ENCODE data around the gene SLC16A10. TPM values are rescaled to one million over a fixed set of nuclear protein-coding genes. Genes with fewer than 3 reads are reported as not detected.
"Not testable (repeated sequence)": the region's sequence is repeated elsewhere in the genome, so short reads cannot be mapped to it uniquely, and the experiment has no call there.

SLC16A10 gene
- polyA plus RNA-seq, 4 donors = 0.81 to 24.1 (median 4.3) TPM

GRCh38 chr6:111248789-111249188 is 161.5 kb downstream of the SLC16A10 start:
- Histone ChIP-seq H3K36me3 (ENCODE audit: control insufficient read depth in 3 of 3, insufficient read depth in 2 of 3, low read depth in 1 of 3, low read length in 3 of 3) (no peaks in the 10 kb centered on the region), H3K9me3 (ENCODE audit: control insufficient read depth in 2 of 2, insufficient read depth in 1 of 2, low read depth in 1 of 2, low read length in 1 of 2) (no peaks in the 10 kb centered on the region), H3K4me1 (ENCODE audit: control insufficient read depth in 3 of 3, insufficient read depth in 2 of 3, low read depth in 1 of 3, low read length in 2 of 3) (no peaks in the 10 kb centered on the region), H3K27ac (ENCODE audit: low read depth in 1 of 3, low read length in 2 of 3) (no peak overlapping the region), H3K27me3 (ENCODE audit: control insufficient read depth in 3 of 3, insufficient read depth in 3 of 3, low read length in 3 of 3) (no peaks in the 10 kb centered on the region), H3K4me3 (ENCODE audit: low read depth in 1 of 3, low read length in 3 of 3) (no peak overlapping the region)
- FAIRE-seq (no peak), DNase-seq (no peak)

- DNase-seq (no peak), FAIRE-seq (no peak)
- 57 to 77% (median 71%) methylated on average over 4 of the region's 4 CpGs for WGBS, 3 donors
- Histone ChIP-seq H3K27me3 (ENCODE audit: control insufficient read depth in 3 of 3, insufficient read depth in 3 of 3, low read length in 3 of 3) (peaks cover 0 to 2% (median 0%) of the 10 kb centered on the region in 3 donors), H3K4me1 (ENCODE audit: control insufficient read depth in 3 of 3, insufficient read depth in 2 of 3, low read depth in 1 of 3, low read length in 2 of 3) (no peaks in the 10 kb centered on the region), H3K9me3 (ENCODE audit: control insufficient read depth in 2 of 2, insufficient read depth in 1 of 2, low read depth in 1 of 2, low read length in 1 of 2) (no peaks in the 10 kb centered on the region), H3K4me3 (ENCODE audit: low read depth in 1 of 3, low read length in 3 of 3) (no peak overlapping the region), H3K36me3 (ENCODE audit: control insufficient read depth in 3 of 3, insufficient read depth in 2 of 3, low read depth in 1 of 3, low read length in 3 of 3) (no peaks in the 10 kb centered on the region), H3K27ac (ENCODE audit: low read depth in 1 of 3, low read length in 2 of 3) (no peak overlapping the region)
Observed at GRCh38 chr6:111250791-111251354, 163.6 kb downstream of the SLC16A10 start.

DNA sequence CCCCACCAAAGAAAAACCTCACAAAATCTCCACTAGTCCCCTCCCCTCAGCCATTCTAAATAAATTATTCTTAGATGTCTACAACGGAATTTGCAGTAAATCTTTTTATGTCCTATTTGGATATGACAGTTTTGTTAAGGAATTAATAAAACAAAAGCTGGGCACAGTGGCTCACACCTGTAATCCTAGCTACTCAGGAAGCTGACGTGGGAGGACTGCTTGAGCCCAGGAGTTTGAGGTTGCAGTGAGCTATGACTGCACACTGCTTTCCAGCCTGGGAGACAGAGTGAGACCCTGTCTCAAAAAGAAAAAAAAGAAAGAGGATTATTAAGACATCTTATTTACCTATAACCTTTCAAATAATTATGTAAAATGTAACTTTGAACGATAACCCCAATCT is 165.4 kb downstream of the SLC16A10 start:
- WGBS, 3 donors = 78 to 83% (median 82%) methylated on average over 3 of the region's 3 CpGs
- Histone ChIP-seq H3K27ac (ENCODE audit: low read depth in 1 of 3, low read length in 2 of 3) (no peak overlapping the region), H3K4me3 (ENCODE audit: low read depth in 1 of 3, low read length in 3 of 3) (no peak overlapping the region), H3K4me1 (ENCODE audit: control insufficient read depth in 3 of 3, insufficient read depth in 2 of 3, low read depth in 1 of 3, low read length in 2 of 3) (peaks cover 0 to 2% (median 0%) of the 10 kb centered on the region in 3 donors), H3K36me3 (ENCODE audit: control insufficient read depth in 3 of 3, insufficient read depth in 2 of 3, low read depth in 1 of 3, low read length in 3 of 3) (no peaks in the 10 kb centered on the region), H3K27me3 (ENCODE audit: control insufficient read depth in 3 of 3, insufficient read depth in 3 of 3, low read length in 3 of 3) (peaks cover 0 to 2% (median 0%) of the 10 kb centered on the region in 3 donors), H3K9me3 (ENCODE audit: control insufficient read depth in 2 of 2, insufficient read depth in 1 of 2, low read depth in 1 of 2, low read length in 1 of 2) (no peaks in the 10 kb centered on the region)
- DNase-seq (no peak), FAIRE-seq (no peak)

DNA sequence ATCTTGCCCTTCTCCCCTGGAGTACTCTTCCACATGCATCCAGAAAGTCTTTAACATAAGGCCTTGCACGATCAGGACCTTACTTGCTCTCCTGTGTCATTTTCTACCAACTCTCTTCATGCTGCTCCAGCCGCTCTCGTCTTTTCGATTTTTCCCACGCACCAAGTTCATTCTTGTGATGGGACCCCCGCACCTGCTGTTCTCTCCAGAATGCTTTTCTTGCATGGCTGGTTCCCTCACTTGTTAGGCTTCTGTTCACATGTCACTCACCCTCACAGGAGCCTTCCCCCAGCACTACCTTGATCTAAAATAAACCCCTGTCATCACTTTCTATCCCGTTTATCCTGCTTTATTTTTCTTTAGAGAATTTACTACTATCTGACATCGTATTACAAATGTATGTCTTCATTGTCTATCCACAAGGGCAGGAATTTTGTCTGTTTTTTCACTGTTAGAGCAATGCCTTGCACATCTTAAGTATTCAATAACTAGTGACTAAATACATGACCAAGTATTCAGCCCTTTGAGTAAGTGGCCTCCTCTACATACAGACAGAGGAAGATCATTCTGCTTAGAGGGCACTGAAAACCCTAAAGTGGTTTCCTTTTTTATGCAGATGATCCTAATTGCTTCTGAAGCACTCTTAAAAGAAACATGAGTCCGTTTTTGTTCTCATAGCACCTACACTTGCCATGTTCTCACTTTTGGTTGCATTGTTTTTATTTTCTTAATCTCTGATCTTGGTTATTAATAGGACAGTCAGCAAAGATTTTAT is 166.9 kb downstream of the SLC16A10 start:
- peaks cover 0 to 2% (median 0%) of the 10 kb centered on the region in 3 donors for H3K27me3 ChIP-seq (ENCODE audit: control insufficient read depth in 3 of 3, insufficient read depth in 3 of 3, low read length in 3 of 3)
- no peaks in the 10 kb centered on the region for H3K9me3 ChIP-seq (ENCODE audit: control insufficient read depth in 2 of 2, insufficient read depth in 1 of 2, low read depth in 1 of 2, low read length in 1 of 2)
- no peak overlapping the region for H3K27ac ChIP-seq (ENCODE audit: low read depth in 1 of 3, low read length in 2 of 3)
- H3K4me1 ChIP-seq (ENCODE audit: control insufficient read depth in 3 of 3, insufficient read depth in 2 of 3, low read depth in 1 of 3, low read length in 2 of 3) = peaks cover 0 to 2% (median 0%) of the 10 kb centered on the region in 3 donors
- WGBS, 3 donors = 80 to 90% (median 85%) methylated on average over 9 of the region's 9 CpGs
- H3K36me3 ChIP-seq (ENCODE audit: control insufficient read depth in 3 of 3, insufficient read depth in 2 of 3, low read depth in 1 of 3, low read length in 3 of 3) = no peaks in the 10 kb centered on the region
- DNase-seq (no peak), FAIRE-seq (no peak)
- H3K4me3 ChIP-seq (ENCODE audit: low read depth in 1 of 3, low read length in 3 of 3) = no peak overlapping the region

DNA sequence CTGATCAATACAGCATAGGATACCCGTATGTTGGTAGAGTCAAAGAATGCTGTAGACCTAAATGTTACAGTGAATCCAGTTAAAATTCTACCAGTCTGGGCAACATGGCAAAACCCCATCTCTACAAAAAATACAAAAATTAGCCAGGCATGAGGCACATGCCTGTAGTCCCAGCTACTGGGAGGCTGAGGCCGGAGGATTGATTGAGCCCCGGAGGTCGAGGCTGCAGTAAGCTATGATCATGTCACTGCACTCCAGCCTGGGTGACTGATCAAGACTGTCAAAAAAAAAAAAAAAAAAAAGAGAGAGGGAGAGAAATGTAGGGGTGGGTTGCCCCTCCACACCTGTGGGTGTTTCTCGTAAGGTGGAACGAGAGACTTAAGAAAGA is 167.5 kb downstream of the SLC16A10 start:
- 87 to 93% (median 88%) methylated on average over 6 of the region's 6 CpGs for WGBS, 3 donors
- FAIRE-seq = no peak
- DNase-seq = no peak

DNA sequence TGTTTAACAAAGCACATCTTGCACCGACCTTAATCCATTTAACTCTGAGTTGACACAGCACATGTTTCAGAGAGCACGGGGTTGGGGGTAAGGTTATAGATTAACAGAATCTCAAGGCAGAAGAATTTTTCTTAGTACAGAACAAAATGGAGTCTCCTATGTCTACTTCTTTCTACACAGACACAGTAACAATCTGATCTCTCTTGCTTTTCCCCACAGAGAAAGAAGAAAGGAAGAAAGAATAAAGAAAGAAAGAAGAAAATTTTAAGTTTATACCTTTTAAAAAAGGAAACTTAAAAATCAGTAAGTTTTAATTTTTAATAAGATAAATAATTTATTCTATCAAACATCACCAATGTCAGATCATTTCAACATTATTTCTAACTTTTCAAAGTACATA is 168.5 kb downstream of the SLC16A10 start:
- not testable (repeated sequence) for H3K4me1 ChIP-seq (ENCODE audit: control insufficient read depth in 3 of 3, insufficient read depth in 2 of 3, low read depth in 1 of 3, low read length in 2 of 3); H3K27me3 ChIP-seq (ENCODE audit: control insufficient read depth in 3 of 3, insufficient read depth in 3 of 3, low read length in 3 of 3); H3K27ac ChIP-seq (ENCODE audit: low read depth in 1 of 3, low read length in 2 of 3); H3K36me3 ChIP-seq (ENCODE audit: control insufficient read depth in 3 of 3, insufficient read depth in 2 of 3, low read depth in 1 of 3, low read length in 3 of 3); FAIRE-seq; H3K4me3 ChIP-seq (ENCODE audit: low read depth in 1 of 3, low read length in 3 of 3); DNase-seq; H3K9me3 ChIP-seq (ENCODE audit: control insufficient read depth in 2 of 2, insufficient read depth in 1 of 2, low read depth in 1 of 2, low read length in 1 of 2)
- 3 to 37% (median 24%) methylated on average over 2 of the region's 2 CpGs for WGBS, 3 donors

More for the DNA sequence above, 167.5 kb downstream of the SLC16A10 start:
- Histone ChIP-seq H3K9me3 (ENCODE audit: control insufficient read depth in 2 of 2, insufficient read depth in 1 of 2, low read depth in 1 of 2, low read length in 1 of 2) (no peaks in the 10 kb centered on the region), H3K4me1 (ENCODE audit: control insufficient read depth in 3 of 3, insufficient read depth in 2 of 3, low read depth in 1 of 3, low read length in 2 of 3) (peaks cover 0 to 2% (median 0%) of the 10 kb centered on the region in 3 donors), H3K36me3 (ENCODE audit: control insufficient read depth in 3 of 3, insufficient read depth in 2 of 3, low read depth in 1 of 3, low read length in 3 of 3) (no peaks in the 10 kb centered on the region), H3K27me3 (ENCODE audit: control insufficient read depth in 3 of 3, insufficient read depth in 3 of 3, low read length in 3 of 3) (peaks cover 0 to 2% (median 0%) of the 10 kb centered on the region in 3 donors), H3K27ac (ENCODE audit: low read depth in 1 of 3, low read length in 2 of 3) (no peak overlapping the region), H3K4me3 (ENCODE audit: low read depth in 1 of 3, low read length in 3 of 3) (no peak overlapping the region)

- DNase-seq (peak in 1 of 2 donors; percentile 18), FAIRE-seq (no peak)
- peaks cover 0 to 2% (median 0%) of the 10 kb centered on the region in 3 donors for H3K27me3 ChIP-seq (ENCODE audit: control insufficient read depth in 3 of 3, insufficient read depth in 3 of 3, low read length in 3 of 3)
- H3K4me3 ChIP-seq (ENCODE audit: low read depth in 1 of 3, low read length in 3 of 3) = no peak overlapping the region
- no peaks in the 10 kb centered on the region for H3K9me3 ChIP-seq (ENCODE audit: control insufficient read depth in 2 of 2, insufficient read depth in 1 of 2, low read depth in 1 of 2, low read length in 1 of 2)
- H3K4me1 ChIP-seq (ENCODE audit: control insufficient read depth in 3 of 3, insufficient read depth in 2 of 3, low read depth in 1 of 3, low read length in 2 of 3) = peaks cover 0 to 7% (median 2%) of the 10 kb centered on the region in 3 donors
- H3K36me3 ChIP-seq (ENCODE audit: control insufficient read depth in 3 of 3, insufficient read depth in 2 of 3, low read depth in 1 of 3, low read length in 3 of 3) = no peaks in the 10 kb centered on the region
- no peak overlapping the region for H3K27ac ChIP-seq (ENCODE audit: low read depth in 1 of 3, low read length in 2 of 3)
Observed at GRCh38 chr6:111256646-111257045, 169.3 kb downstream of the SLC16A10 start.

GRCh38 chr6:111258010-111258409 is 170.7 kb downstream of the SLC16A10 start:
- peaks cover 0 to 2% (median 0%) of the 10 kb centered on the region in 3 donors for H3K27me3 ChIP-seq (ENCODE audit: control insufficient read depth in 3 of 3, insufficient read depth in 3 of 3, low read length in 3 of 3)
- H3K4me3 ChIP-seq (ENCODE audit: low read depth in 1 of 3, low read length in 3 of 3) = no peak overlapping the region
- no peak for FAIRE-seq
- peaks cover 5 to 8% (median 7%) of the 10 kb centered on the region in 3 donors for H3K4me1 ChIP-seq (ENCODE audit: control insufficient read depth in 3 of 3, insufficient read depth in 2 of 3, low read depth in 1 of 3, low read length in 2 of 3)
- WGBS, 3 donors = 92 to 93% (median 92%) methylated on average over 13 of the region's 13 CpGs
- no peak overlapping the region for H3K27ac ChIP-seq (ENCODE audit: low read depth in 1 of 3, low read length in 2 of 3)
- no peak for DNase-seq
- no peaks in the 10 kb centered on the region for H3K9me3 ChIP-seq (ENCODE audit: control insufficient read depth in 2 of 2, insufficient read depth in 1 of 2, low read depth in 1 of 2, low read length in 1 of 2)
- peaks cover 0 to 5% (median 2%) of the 10 kb centered on the region in 3 donors for H3K36me3 ChIP-seq (ENCODE audit: control insufficient read depth in 3 of 3, insufficient read depth in 2 of 3, low read depth in 1 of 3, low read length in 3 of 3)
